Measurements from ENCODE around the gene PHETA1. TPM values are rescaled to one million over a fixed set of nuclear protein-coding genes. Genes with fewer than 3 reads are reported as not detected.

The PHETA1 gene
- total RNA-seq, 1 donor from 2014 or later, result 5.6 TPM

DNA sequence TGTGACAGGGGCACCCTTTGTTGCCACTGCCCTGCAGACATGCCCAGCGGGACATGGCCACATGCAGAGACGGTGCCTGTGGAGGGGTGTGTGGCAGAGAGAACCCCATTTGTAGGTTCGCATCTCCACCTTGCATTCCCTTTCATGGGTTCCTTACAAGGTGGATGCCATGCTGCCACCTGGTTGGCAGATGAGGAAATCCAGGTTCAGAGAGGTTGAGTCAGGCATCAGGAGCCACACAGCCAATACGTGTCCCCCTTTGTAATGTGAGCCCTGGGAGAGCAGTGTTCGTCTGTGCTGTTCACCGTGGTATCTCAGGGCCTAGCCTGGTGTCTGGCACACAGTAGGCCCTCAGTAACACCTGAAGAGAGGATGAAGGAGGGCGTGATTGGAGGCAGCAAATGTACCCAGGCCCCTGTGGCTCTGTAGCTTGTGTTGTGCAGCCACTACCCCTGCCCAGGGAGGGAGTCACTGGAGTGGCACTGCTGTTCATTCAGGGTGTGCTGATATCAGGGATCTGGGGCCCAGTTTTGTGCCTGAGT lies 45.9 kb upstream of the PHETA1 start:
- peaks cover 42% of the 10 kb centered on the region for H3K4me1 ChIP-seq
- H3K27ac ChIP-seq, result no peak overlapping the region
- H3K36me3 ChIP-seq, result peaks cover 0 to 6% of the 10 kb centered on the region in 2 donors
- DNase-seq (ENCODE audit: extremely low spot score in 2 of 2), result no peak
- no peaks in the 10 kb centered on the region for H3K9me3 ChIP-seq
- TF ChIP-seq, protein P1, sequence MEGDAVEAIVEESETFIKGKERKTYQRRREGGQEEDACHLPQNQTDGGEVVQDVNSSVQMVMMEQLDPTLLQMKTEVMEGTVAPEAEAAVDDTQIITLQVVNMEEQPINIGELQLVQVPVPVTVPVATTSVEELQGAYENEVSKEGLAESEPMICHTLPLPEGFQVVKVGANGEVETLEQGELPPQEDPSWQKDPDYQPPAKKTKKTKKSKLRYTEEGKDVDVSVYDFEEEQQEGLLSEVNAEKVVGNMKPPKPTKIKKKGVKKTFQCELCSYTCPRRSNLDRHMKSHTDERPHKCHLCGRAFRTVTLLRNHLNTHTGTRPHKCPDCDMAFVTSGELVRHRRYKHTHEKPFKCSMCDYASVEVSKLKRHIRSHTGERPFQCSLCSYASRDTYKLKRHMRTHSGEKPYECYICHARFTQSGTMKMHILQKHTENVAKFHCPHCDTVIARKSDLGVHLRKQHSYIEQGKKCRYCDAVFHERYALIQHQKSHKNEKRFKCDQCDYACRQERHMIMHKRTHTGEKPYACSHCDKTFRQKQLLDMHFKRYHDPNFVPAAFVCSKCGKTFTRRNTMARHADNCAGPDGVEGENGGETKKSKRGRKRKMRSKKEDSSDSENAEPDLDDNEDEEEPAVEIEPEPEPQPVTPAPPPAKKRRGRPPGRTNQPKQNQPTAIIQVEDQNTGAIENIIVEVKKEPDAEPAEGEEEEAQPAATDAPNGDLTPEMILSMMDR (IDR thresholded peaks at IDR 0.05), result no peak
- TF ChIP-seq POLR2AphosphoS5 (IDR thresholded peaks at IDR 0.05; ENCODE audit: insufficient read depth in 1 of 2, low read depth in 1 of 2), result no peak
- TF ChIP-seq POLR2A (IDR thresholded peaks at IDR 0.05), result no peak
- no peaks in the 10 kb centered on the region for H3K27me3 ChIP-seq
- intact Hi-C loops (cut with DNase I), result no loop called here
- no peak overlapping the region for H3K4me3 ChIP-seq

DNA sequence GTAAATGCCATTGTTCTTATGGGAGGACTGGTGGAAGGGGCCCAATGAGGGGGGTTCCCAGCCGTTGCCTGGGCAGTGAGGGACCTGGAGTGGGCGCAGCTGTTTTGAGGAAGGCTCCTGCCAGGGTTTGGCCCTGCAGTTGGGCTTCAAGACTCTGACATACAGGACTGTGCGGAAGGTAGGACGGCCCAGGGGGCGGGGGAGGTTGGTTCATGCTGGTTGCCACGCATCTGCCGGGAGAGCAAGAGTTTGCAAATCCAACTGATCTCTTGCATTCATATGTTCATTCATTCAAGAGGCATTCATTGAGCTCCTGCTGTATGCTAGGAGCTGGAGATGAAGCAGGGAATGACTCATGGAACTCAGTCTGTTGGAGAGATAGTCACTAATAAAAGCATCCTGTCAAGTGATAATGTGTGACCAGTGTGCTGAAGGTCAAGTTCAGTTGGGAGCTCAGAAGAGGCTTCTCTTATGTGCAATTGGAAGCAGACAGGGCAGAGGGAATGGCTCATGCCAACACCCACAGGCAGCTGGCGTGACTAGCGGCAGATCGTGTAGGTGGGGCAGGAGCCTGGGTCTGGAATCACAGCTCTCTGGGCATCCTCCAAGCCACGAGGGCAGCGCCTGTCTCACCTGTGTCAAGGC lies 44.7 kb upstream of the PHETA1 start:
- Histone ChIP-seq H3K9me3 (no peaks in the 10 kb centered on the region), H3K27ac (no peak overlapping the region), H3K36me3 (peaks cover 0 to under 1% of the 10 kb centered on the region in 2 donors), H3K4me1 (peaks cover 54% of the 10 kb centered on the region), H3K4me3 (no peak overlapping the region), H3K27me3 (no peaks in the 10 kb centered on the region)
- no peak for DNase-seq (ENCODE audit: extremely low spot score in 2 of 2)
- TF ChIP-seq POLR2A (IDR thresholded peaks at IDR 0.05), result no peak
- TF ChIP-seq, protein P1 (IDR thresholded peaks at IDR 0.05), result no peak
- no peak for TF ChIP-seq POLR2AphosphoS5 (IDR thresholded peaks at IDR 0.05; ENCODE audit: insufficient read depth in 1 of 2, low read depth in 1 of 2)
- intact Hi-C loops (cut with DNase I), result no loop called here

DNA sequence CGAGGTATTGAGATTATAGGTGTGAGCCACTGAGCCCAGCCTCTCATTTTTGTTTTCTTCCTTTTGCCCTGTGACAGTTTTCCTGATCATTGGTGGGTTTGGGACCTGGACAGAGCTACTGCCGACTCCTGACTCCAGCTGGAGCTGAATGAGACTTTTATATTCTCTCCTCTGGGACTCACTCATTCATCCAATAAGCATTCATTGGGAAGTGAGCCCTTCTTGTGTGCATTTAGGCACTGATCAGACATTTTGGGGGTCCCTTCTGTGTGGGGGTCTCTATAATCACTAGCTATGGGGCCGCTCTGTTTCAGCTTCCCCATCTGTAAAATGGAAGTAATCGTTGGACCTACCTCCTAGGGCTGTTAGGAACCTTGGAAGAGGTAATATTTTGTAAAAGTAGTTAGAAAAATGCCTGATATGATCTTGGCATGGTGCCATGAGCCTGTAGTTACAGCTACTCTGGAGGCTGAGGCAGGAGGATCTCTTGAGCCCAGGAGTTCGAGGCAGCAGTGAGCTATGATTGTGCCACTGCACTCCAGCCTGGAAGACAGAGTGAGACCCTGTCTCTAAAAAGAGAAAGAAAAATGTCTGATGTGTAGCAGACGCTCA lies 44.0 kb upstream of the PHETA1 start:
- Histone ChIP-seq H3K27me3 (no peaks in the 10 kb centered on the region), H3K27ac (peak overlapping the region; percentile 53), H3K9me3 (no peaks in the 10 kb centered on the region), H3K4me3 (no peak overlapping the region), H3K36me3 (no peaks in the 10 kb centered on the region), H3K4me1 (peaks cover 61% of the 10 kb centered on the region)
- no peak for DNase-seq (ENCODE audit: extremely low spot score in 2 of 2)
- no peak for TF ChIP-seq POLR2A (IDR thresholded peaks at IDR 0.05)
- TF ChIP-seq, protein P1 (IDR thresholded peaks at IDR 0.05), result no peak
- no peak for TF ChIP-seq POLR2AphosphoS5 (IDR thresholded peaks at IDR 0.05; ENCODE audit: insufficient read depth in 1 of 2, low read depth in 1 of 2)
- intact Hi-C loops (cut with DNase I), result no loop called here

DNA sequence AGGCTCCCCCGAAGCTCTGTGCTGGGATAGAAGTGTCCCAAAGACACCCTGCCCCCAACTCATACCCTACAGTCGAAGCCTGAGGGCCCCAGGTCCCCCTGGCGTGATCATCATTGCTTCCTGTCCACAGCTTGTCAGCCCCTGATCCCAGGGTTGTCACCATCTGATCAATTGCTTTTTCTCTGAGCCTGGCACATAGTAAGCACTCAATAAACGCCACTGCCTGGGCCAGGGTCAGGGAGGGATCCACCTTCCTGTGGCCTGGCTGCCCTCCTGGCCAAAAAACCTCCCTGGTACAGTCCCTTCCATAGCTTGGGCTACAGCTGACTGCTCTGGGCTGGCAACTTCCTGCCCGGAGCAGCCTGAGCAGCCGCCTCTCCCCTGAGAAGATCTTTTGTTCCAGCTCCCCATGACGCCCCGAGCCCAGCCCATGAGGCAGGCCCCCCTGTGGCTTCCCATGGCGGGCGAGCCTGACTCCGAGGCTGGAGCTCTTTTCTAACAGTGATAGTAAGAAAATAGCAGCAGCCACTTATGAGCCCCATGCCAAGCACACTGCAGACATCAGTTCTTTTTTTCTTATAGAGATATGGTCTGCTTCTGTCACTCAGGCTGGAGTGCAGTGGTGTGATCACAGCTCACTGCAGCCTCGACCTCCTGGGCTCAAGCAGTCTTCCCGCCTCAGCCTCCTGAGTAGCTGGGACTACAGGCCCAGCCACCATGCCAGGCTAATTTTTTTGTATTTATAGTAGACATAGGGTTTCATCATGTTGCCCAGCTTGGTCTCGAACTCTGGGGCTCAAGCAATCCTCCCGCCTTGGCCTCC lies 43.3 kb upstream of the PHETA1 start:
- intact Hi-C loops (cut with DNase I), result no loop called here
- Histone ChIP-seq H3K4me3 (no peak overlapping the region), H3K4me1 (peaks cover 68% of the 10 kb centered on the region), H3K27me3 (no peaks in the 10 kb centered on the region), H3K9me3 (no peaks in the 10 kb centered on the region), H3K36me3 (no peaks in the 10 kb centered on the region), H3K27ac (peak overlapping the region; percentile 53)
- TF ChIP-seq, protein P1 (IDR thresholded peaks at IDR 0.05), result no peak
- TF ChIP-seq POLR2A (IDR thresholded peaks at IDR 0.05) (no peak), POLR2AphosphoS5 (IDR thresholded peaks at IDR 0.05; ENCODE audit: insufficient read depth in 1 of 2, low read depth in 1 of 2) (no peak)
- no peak for DNase-seq (ENCODE audit: extremely low spot score in 2 of 2)

Data from vagina (tissue), 2 donors.